Measurements from ENCODE around the gene KCNIP2. TPM values are rescaled to one million over a fixed set of nuclear protein-coding genes. Genes with fewer than 3 reads are reported as not detected.

Gene KCNIP2
- total RNA-seq, 1 donor = 1.4 TPM

- Histone ChIP-seq H3K4me2 (ENCODE audit: insufficient read depth, low read length) (no peak overlapping the region), H3K27me3 (ENCODE audit: insufficient read depth, low read length) (no peaks in the 10 kb centered on the region), H3K36me3 (ENCODE audit: insufficient read depth, low read length) (no peaks in the 10 kb centered on the region), H3K4me3 (ENCODE audit: insufficient read depth, low read length) (no peak overlapping the region), H3K27ac (ENCODE audit: low read depth, low read length) (no peak overlapping the region), H3K9me3 (ENCODE audit: low read depth, low read length) (no peaks in the 10 kb centered on the region), H3K79me2 (ENCODE audit: insufficient read depth, low read length) (no peaks in the 10 kb centered on the region), H3K4me1 (ENCODE audit: insufficient read depth, low read length) (peaks cover 10% of the 10 kb centered on the region), H2AFZ (ENCODE audit: low read length) (no peak overlapping the region), H4K20me1 (ENCODE audit: insufficient read depth, low read length) (peaks cover 42% of the 10 kb centered on the region)
- peak; percentile 51 for DNase-seq (ENCODE audit: insufficient read length, low spot score, missing footprints)
- no peak for TF ChIP-seq CTCF (IDR thresholded peaks at IDR 0.05; ENCODE audit: extremely low read depth, low read depth, low read length)
These were observed 4.6 kb downstream of the KCNIP2 start for GRCh38 chr10:101839002-101839401.

- Histone ChIP-seq H3K4me3 (ENCODE audit: insufficient read depth, low read length) (no peak overlapping the region), H2AFZ (ENCODE audit: low read length) (no peak overlapping the region), H3K79me2 (ENCODE audit: insufficient read depth, low read length) (no peaks in the 10 kb centered on the region), H3K36me3 (ENCODE audit: insufficient read depth, low read length) (no peaks in the 10 kb centered on the region), H3K4me2 (ENCODE audit: insufficient read depth, low read length) (no peak overlapping the region), H3K27ac (ENCODE audit: low read depth, low read length) (no peak overlapping the region), H3K4me1 (ENCODE audit: insufficient read depth, low read length) (peaks cover 10% of the 10 kb centered on the region), H4K20me1 (ENCODE audit: insufficient read depth, low read length) (peaks cover 42% of the 10 kb centered on the region), H3K9me3 (ENCODE audit: low read depth, low read length) (no peaks in the 10 kb centered on the region), H3K27me3 (ENCODE audit: insufficient read depth, low read length) (no peaks in the 10 kb centered on the region)
- TF ChIP-seq CTCF (IDR thresholded peaks at IDR 0.05; ENCODE audit: extremely low read depth, low read depth, low read length) = no peak
- peak; percentile 50 for DNase-seq (ENCODE audit: insufficient read length, low spot score, missing footprints)
These were observed 5.1 kb downstream of the KCNIP2 start for GRCh38 chr10:101838416-101838970.

GRCh38 chr10:101837748-101838147 lies 5.9 kb downstream of the KCNIP2 start:
- no peak overlapping the region for H3K27ac ChIP-seq (ENCODE audit: low read depth, low read length)
- H2AFZ ChIP-seq (ENCODE audit: low read length) = no peak overlapping the region
- peaks cover 10% of the 10 kb centered on the region for H3K4me1 ChIP-seq (ENCODE audit: insufficient read depth, low read length)
- no peak overlapping the region for H3K4me3 ChIP-seq (ENCODE audit: insufficient read depth, low read length)
- no peaks in the 10 kb centered on the region for H3K27me3 ChIP-seq (ENCODE audit: insufficient read depth, low read length)
- no peaks in the 10 kb centered on the region for H3K9me3 ChIP-seq (ENCODE audit: low read depth, low read length)
- H3K36me3 ChIP-seq (ENCODE audit: insufficient read depth, low read length) = no peaks in the 10 kb centered on the region
- TF ChIP-seq CTCF (IDR thresholded peaks at IDR 0.05; ENCODE audit: extremely low read depth, low read depth, low read length) = no peak
- no peaks in the 10 kb centered on the region for H3K79me2 ChIP-seq (ENCODE audit: insufficient read depth, low read length)
- H3K4me2 ChIP-seq (ENCODE audit: insufficient read depth, low read length) = no peak overlapping the region
- H4K20me1 ChIP-seq (ENCODE audit: insufficient read depth, low read length) = peaks cover 36% of the 10 kb centered on the region
- DNase-seq (ENCODE audit: insufficient read length, low spot score, missing footprints) = peak; percentile 37

GRCh38 chr10:101835362-101835761 lies 8.2 kb downstream of the KCNIP2 start:
- no peak overlapping the region for H3K27ac ChIP-seq (ENCODE audit: low read depth, low read length)
- H2AFZ ChIP-seq (ENCODE audit: low read length) = no peak overlapping the region
- no peaks in the 10 kb centered on the region for H3K79me2 ChIP-seq (ENCODE audit: insufficient read depth, low read length)
- peaks cover 19% of the 10 kb centered on the region for H4K20me1 ChIP-seq (ENCODE audit: insufficient read depth, low read length)
- H3K9me3 ChIP-seq (ENCODE audit: low read depth, low read length) = no peaks in the 10 kb centered on the region
- H3K4me2 ChIP-seq (ENCODE audit: insufficient read depth, low read length) = no peak overlapping the region
- no peaks in the 10 kb centered on the region for H3K36me3 ChIP-seq (ENCODE audit: insufficient read depth, low read length)
- no peaks in the 10 kb centered on the region for H3K27me3 ChIP-seq (ENCODE audit: insufficient read depth, low read length)
- no peak overlapping the region for H3K4me3 ChIP-seq (ENCODE audit: insufficient read depth, low read length)
- DNase-seq (ENCODE audit: insufficient read length, low spot score, missing footprints) = peak; percentile 65
- peaks cover 18% of the 10 kb centered on the region for H3K4me1 ChIP-seq (ENCODE audit: insufficient read depth, low read length)
- no peak for TF ChIP-seq CTCF (IDR thresholded peaks at IDR 0.05; ENCODE audit: extremely low read depth, low read depth, low read length)

All from osteoblast (primary cell).